BE2C (cell line): Measurements from ENCODE around the gene ANKRD12.

Source experiments
- DNase-seq: peaks from one replicate; pipeline ENCODE4 v3.0.0-alpha.2; 2020
- H3K27me3 ChIP-seq: fragments of 250-450 bp; sonication (Bioruptor Pico); 2 replicates; pipeline ENCODE4 v1.5.1; 2020; ENCODE audit warnings: mild to moderate bottlenecking
- H3K36me3 ChIP-seq: fragments of 250-450 bp; sonication (Bioruptor Pico); 2 replicates; pipeline ENCODE4 v1.5.1; 2020; ENCODE audit warnings: mild to moderate bottlenecking
- H3K4me1 ChIP-seq: fragments of 250-450 bp; sonication (Bioruptor Pico); 2 replicates; pipeline ENCODE4 v1.5.1; 2020
- H3K4me3 ChIP-seq: 2 replicates; pipeline ENCODE4 v1.5.1; 2011; ENCODE audit warnings: low read depth, low read length
- H3K9me3 ChIP-seq: fragments of 250-450 bp; sonication (Bioruptor Pico); 2 replicates; pipeline ENCODE4 v1.5.1; 2020
- CTCF ChIP-seq: IDR thresholded peaks from 2 replicates; pipeline ENCODE4 v1.5.1; 2012; ENCODE audit warnings: mild to moderate bottlenecking, low read depth, low read length

The ANKRD12 gene

GRCh38 chr18:9287036-9287435 is 150.5 kb downstream of the ANKRD12 start:
- TF ChIP-seq CTCF = no peak
- Histone ChIP-seq H3K27me3 (no peaks in the 10 kb centered on the region), H3K4me3 (no peak overlapping the region), H3K9me3 (no peaks in the 10 kb centered on the region), H3K4me1 (no peaks in the 10 kb centered on the region), H3K36me3 (no peaks in the 10 kb centered on the region)
- DNase-seq = no peak

- H3K9me3 ChIP-seq = no peaks in the 10 kb centered on the region
- TF ChIP-seq CTCF = no peak
- H3K4me3 ChIP-seq = no peak overlapping the region
- no peaks in the 10 kb centered on the region for H3K4me1 ChIP-seq
- H3K36me3 ChIP-seq = no peaks in the 10 kb centered on the region
- no peak for DNase-seq
- no peaks in the 10 kb centered on the region for H3K27me3 ChIP-seq
Observed at GRCh38 chr18:9289698-9290097, 153.1 kb downstream of the ANKRD12 start.

GRCh38 chr18:9290156-9290555 is 153.6 kb downstream of the ANKRD12 start:
- no peak for DNase-seq
- TF ChIP-seq CTCF = no peak
- no peak overlapping the region for H3K4me3 ChIP-seq

GRCh38 chr18:9292047-9292446 is 155.5 kb downstream of the ANKRD12 start:
- Histone ChIP-seq H3K36me3 (no peaks in the 10 kb centered on the region), H3K4me3 (no peak overlapping the region), H3K27me3 (no peaks in the 10 kb centered on the region), H3K9me3 (no peaks in the 10 kb centered on the region), H3K4me1 (no peaks in the 10 kb centered on the region)
- DNase-seq = no peak
- no peak for TF ChIP-seq CTCF

More at GRCh38 chr18:9290156-9290555, 153.6 kb downstream of the ANKRD12 start:
- Histone ChIP-seq H3K36me3 (no peaks in the 10 kb centered on the region), H3K4me1 (no peaks in the 10 kb centered on the region), H3K27me3 (no peaks in the 10 kb centered on the region), H3K9me3 (no peaks in the 10 kb centered on the region)

GRCh38 chr18:9293948-9294347 is 157.4 kb downstream of the ANKRD12 start:
- no peaks in the 10 kb centered on the region for H3K27me3 ChIP-seq
- DNase-seq = no peak
- TF ChIP-seq CTCF = no peak
- no peak overlapping the region for H3K4me3 ChIP-seq
- H3K9me3 ChIP-seq = no peaks in the 10 kb centered on the region
- H3K4me1 ChIP-seq = no peaks in the 10 kb centered on the region
- H3K36me3 ChIP-seq = no peaks in the 10 kb centered on the region

GRCh38 chr18:9296233-9297006 is 159.8 kb downstream of the ANKRD12 start:
- Histone ChIP-seq H3K27me3 (no peaks in the 10 kb centered on the region), H3K4me3 (no peak overlapping the region), H3K9me3 (no peaks in the 10 kb centered on the region), H3K4me1 (no peaks in the 10 kb centered on the region), H3K36me3 (no peaks in the 10 kb centered on the region)
- TF ChIP-seq CTCF = no peak
- no peak for DNase-seq
